Mesendoderm (in vitro differentiated cells): ENCODE results near the gene FASTK.
"Not testable (repeated sequence)": the region's sequence is repeated elsewhere in the genome, so short reads cannot be mapped to it uniquely, and the experiment has no call there.

Source experiments
- DNase-seq: peaks from one replicate; pipeline ENCODE4 v3.0.0; 2013
- H2AK5ac ChIP-seq: 2 replicates; pipeline ENCODE4 v1.6.1; 2013; ENCODE audit warnings: low read length, inconsistent platforms
- H2BK120ac ChIP-seq: 2 replicates; pipeline ENCODE4 v1.6.1; 2013; ENCODE audit warnings: low read depth, mild to moderate bottlenecking, low read length, moderate library complexity, mixed read lengths
- H2BK15ac ChIP-seq: replicated peaks from 2 replicates; pipeline ENCODE4 v1.6.1; 2013; ENCODE audit warnings: low read depth, mild to moderate bottlenecking, moderate library complexity
- H2BK5ac ChIP-seq: 2 replicates; pipeline ENCODE4 v1.6.1; 2013; ENCODE audit warnings: low read length, inconsistent platforms
- H3K18ac ChIP-seq: 2 replicates; pipeline ENCODE4 v1.6.1; 2013; ENCODE audit warnings: mild to moderate bottlenecking, low read length, mixed read lengths
- H3K23ac ChIP-seq: one replicate; pipeline ENCODE4 v1.6.1; 2013; ENCODE audit warnings: low read length
- H3K27ac ChIP-seq: 2 replicates; pipeline ENCODE4 v1.5.1; 2013; ENCODE audit warnings: low read depth, mild to moderate bottlenecking, inconsistent platforms, low read length, moderate library complexity
- H3K27me3 ChIP-seq: 2 replicates; pipeline ENCODE4 v1.6.1; 2013; ENCODE audit warnings: low read length, control low read depth, mild to moderate bottlenecking, inconsistent platforms; ENCODE audit not compliant: insufficient read depth, poor library complexity
- H3K36me3 ChIP-seq: 2 replicates; pipeline ENCODE4 v1.6.1; 2013; ENCODE audit warnings: low read length, inconsistent platforms; ENCODE audit not compliant: control insufficient read depth, insufficient read depth
- H3K4ac ChIP-seq: one replicate; pipeline ENCODE4 v1.6.1; 2013; ENCODE audit warnings: low read depth, mild to moderate bottlenecking, low read length, moderate library complexity
- H3K4me1 ChIP-seq: 2 replicates; pipeline ENCODE4 v1.6.1; 2013; ENCODE audit warnings: low read depth, low read length, inconsistent platforms; ENCODE audit not compliant: control insufficient read depth
- H3K4me2 ChIP-seq: 2 replicates; pipeline ENCODE4 v1.6.1; 2013; ENCODE audit warnings: low read length
- H3K4me3 ChIP-seq: 2 replicates; pipeline ENCODE4 v1.5.1; 2013; ENCODE audit warnings: mild to moderate bottlenecking, low read length
- H3K56ac ChIP-seq: one replicate; pipeline ENCODE4 v1.6.1; 2013; ENCODE audit warnings: low read length
- H3K79me1 ChIP-seq: 2 replicates; pipeline ENCODE4 v1.6.1; 2013; ENCODE audit warnings: low read length, inconsistent platforms
- H3K79me2 ChIP-seq: 2 replicates; pipeline ENCODE4 v1.6.1; 2013; ENCODE audit warnings: mild to moderate bottlenecking, low read length; ENCODE audit not compliant: control insufficient read depth, insufficient read depth
- H3K9ac ChIP-seq: 2 replicates; pipeline ENCODE4 v1.6.1; 2013; ENCODE audit warnings: low read length, inconsistent platforms
- H4K5ac ChIP-seq: one replicate; pipeline ENCODE4 v1.6.1; 2013; ENCODE audit warnings: low read length
- H4K8ac ChIP-seq: one replicate; pipeline ENCODE4 v1.6.1; 2013; ENCODE audit warnings: low read depth, mild to moderate bottlenecking, control low read depth, low read length, moderate library complexity
- WGBS: extraction: QIAGEN DNeasy Blood & Tissue Kit; methylation state at CpG from one replicate; pipeline ENCODE4 v1.1.7; 2013; ENCODE audit warnings: low lambda C conversion rate, missing lambda C conversion rate; ENCODE audit not compliant: insufficient coverage; ENCODE audit errors: extremely low coverage; 5-methylcytosine and 5-hydroxymethylcytosine counted together

FASTK gene

GRCh38 chr7:151032936-151033863 lies 47.4 kb downstream of the FASTK start:
- Histone ChIP-seq H2BK120ac (no peak overlapping the region), H3K4ac (no peak overlapping the region), H2AK5ac (no peak overlapping the region), H3K79me1 (no peaks in the 10 kb centered on the region), H3K79me2 (no peaks in the 10 kb centered on the region), H3K36me3 (peaks cover 2% of the 10 kb centered on the region), H3K23ac (no peak overlapping the region), H4K5ac (no peak overlapping the region), H3K4me1 (no peaks in the 10 kb centered on the region), H2BK15ac (no peak overlapping the region), H2BK5ac (no peak overlapping the region), H3K18ac (no peak overlapping the region), H3K27ac (no peak overlapping the region), H3K56ac (no peak overlapping the region), H3K4me3 (no peak overlapping the region), H3K27me3 (no peaks in the 10 kb centered on the region), H3K9ac (no peak overlapping the region), H4K8ac (no peak overlapping the region), H3K4me2 (no peak overlapping the region)
- DNase-seq, result peak; percentile 69
- WGBS, result no CpG with 5 or more reads among the region's 17 CpGs

GRCh38 chr7:151031011-151031410 lies 49.6 kb downstream of the FASTK start:
- no peak overlapping the region for H3K56ac ChIP-seq
- H3K79me1 ChIP-seq, result no peaks in the 10 kb centered on the region
- H3K18ac ChIP-seq, result no peak overlapping the region
- H2AK5ac ChIP-seq, result no peak overlapping the region
- no peak overlapping the region for H4K8ac ChIP-seq
- no peaks in the 10 kb centered on the region for H3K27me3 ChIP-seq
- H3K36me3 ChIP-seq, result no peaks in the 10 kb centered on the region
- H3K4me3 ChIP-seq, result no peak overlapping the region
- H2BK15ac ChIP-seq, result no peak overlapping the region
- no peak overlapping the region for H2BK120ac ChIP-seq
- DNase-seq, result no peak
- no peak overlapping the region for H3K23ac ChIP-seq
- no peaks in the 10 kb centered on the region for H3K79me2 ChIP-seq
- no peaks in the 10 kb centered on the region for H3K4me1 ChIP-seq
- no peak overlapping the region for H3K4me2 ChIP-seq
- no peak overlapping the region for H2BK5ac ChIP-seq
- no peak overlapping the region for H3K4ac ChIP-seq
- H4K5ac ChIP-seq, result no peak overlapping the region
- no CpG with 5 or more reads among the region's 4 CpGs for WGBS
- H3K27ac ChIP-seq, result no peak overlapping the region
- no peak overlapping the region for H3K9ac ChIP-seq

- no peak overlapping the region for H2BK5ac ChIP-seq
- peak overlapping the region; percentile 80 for H3K9ac ChIP-seq
- no peak overlapping the region for H3K18ac ChIP-seq
- H3K4me2 ChIP-seq, result peak overlapping the region; percentile 3
- H3K27ac ChIP-seq, result no peak overlapping the region
- H3K4ac ChIP-seq, result no peak overlapping the region
- no peak for DNase-seq
- no peak overlapping the region for H2BK15ac ChIP-seq
- H2BK120ac ChIP-seq, result no peak overlapping the region
- no peaks in the 10 kb centered on the region for H3K27me3 ChIP-seq
- H4K8ac ChIP-seq, result no peak overlapping the region
- H3K79me2 ChIP-seq, result no peaks in the 10 kb centered on the region
- H4K5ac ChIP-seq, result no peak overlapping the region
- H2AK5ac ChIP-seq, result no peak overlapping the region
- no peaks in the 10 kb centered on the region for H3K4me1 ChIP-seq
- H3K4me3 ChIP-seq, result peak overlapping the region; percentile 83
- no peaks in the 10 kb centered on the region for H3K36me3 ChIP-seq
- H3K23ac ChIP-seq, result no peak overlapping the region
- peak overlapping the region; percentile 75 for H3K56ac ChIP-seq
- WGBS, result no CpG with 5 or more reads among the region's 17 CpGs
- H3K79me1 ChIP-seq, result no peaks in the 10 kb centered on the region
Observed at GRCh38 chr7:151028948-151029501, 51.6 kb downstream of the FASTK start.

- no CpG with 5 or more reads among the region's 53 CpGs for WGBS
- Histone ChIP-seq H3K4me2 (peak within 1 kb of the TSS; percentile 51), H3K79me2 (no peaks in the 10 kb centered on the region), H3K56ac (peak within 1 kb of the TSS; percentile 92), H3K4me1 (no peaks in the 10 kb centered on the region), H2AK5ac (no peak within 1 kb of the TSS), H3K9ac (peak within 1 kb of the TSS; percentile 80), H3K4ac (no peak within 1 kb of the TSS), H2BK5ac (no peak within 1 kb of the TSS), H3K4me3 (peak within 1 kb of the TSS; percentile 83), H3K27me3 (no peaks in the 10 kb centered on the region), H4K5ac (no peak within 1 kb of the TSS), H2BK15ac (no peak within 1 kb of the TSS), H4K8ac (no peak within 1 kb of the TSS), H3K27ac (peak within 1 kb of the TSS; percentile 5), H3K23ac (no peak within 1 kb of the TSS), H2BK120ac (no peak within 1 kb of the TSS), H3K36me3 (no peaks in the 10 kb centered on the region), H3K18ac (no peak within 1 kb of the TSS), H3K79me1 (no peaks in the 10 kb centered on the region)
- peak; percentile 100 for DNase-seq
Observed at GRCh38 chr7:151028131-151028947, 52.3 kb downstream of the FASTK start, which contains the start of gene ABCB8. TSS of gene ABCB8 (plus strand) at chr7:151028450. CDS start at chr7:151028516, 66 bp downstream.

- H2BK5ac ChIP-seq, H3K23ac ChIP-seq, H3K27ac ChIP-seq, H3K4me1 ChIP-seq, H4K5ac ChIP-seq, H3K18ac ChIP-seq, H3K4ac ChIP-seq, H2BK15ac ChIP-seq, H2AK5ac ChIP-seq, DNase-seq, H3K4me3 ChIP-seq, H3K79me2 ChIP-seq, H2BK120ac ChIP-seq, H3K27me3 ChIP-seq, H3K36me3 ChIP-seq, H3K79me1 ChIP-seq, H4K8ac ChIP-seq, H3K56ac ChIP-seq: not testable (repeated sequence)
- Histone ChIP-seq H3K9ac (peak overlapping the region; percentile 5), H3K4me2 (peak overlapping the region; percentile 51)
- WGBS, result no CpG with 5 or more reads among the region's 16 CpGs
Observed at GRCh38 chr7:151027728-151028130, 52.9 kb downstream of the FASTK start.
